Stomach (tissue), 9 donors: ENCODE data around the gene OSBP2. TPM values are rescaled to one million over a fixed set of nuclear protein-coding genes. Genes with fewer than 3 reads are reported as not detected.

Source experiments
- DNase-seq, 2 donors: peaks; one replicate each; pipeline versions ENCODE4 v3.0.0 to v3.0.0-alpha.2; 2013 to 2019
- H3K27ac ChIP-seq, 5 donors: fragments of 200-600 bp in 4 of 5; sonication (generic) in 4 of 5; one replicate each; pipeline ENCODE4 v1.5.1; 2013 to 2019; ENCODE audit warnings: mild to moderate bottlenecking in 1 of 5, moderate library complexity in 1 of 5
- H3K27me3 ChIP-seq, 3 donors: fragments of 200-600 bp; sonication (generic); one replicate each; pipeline ENCODE4 v1.5.1; 2017 to 2019; ENCODE audit warnings: mixed run types in 1 of 3
- H3K36me3 ChIP-seq, 4 donors: fragments of 200-600 bp; sonication (generic); 1 replicate in 3 of 4; 2 replicates in 1 of 4; pipeline ENCODE4 v1.5.1; 2016 to 2019
- H3K4me1 ChIP-seq, 4 donors: fragments of 200-600 bp; sonication (generic); one replicate each; pipeline ENCODE4 v1.5.1; 2016 to 2019
- H3K4me3 ChIP-seq, 4 donors: fragments of 200-600 bp; sonication (generic) in 3 of 4; one replicate each; pipeline ENCODE4 v1.5.1; 2016 to 2019; ENCODE audit warnings: mild to moderate bottlenecking in 1 of 4
- H3K9me3 ChIP-seq, 4 donors: fragments of 200-600 bp; sonication (generic); one replicate each; pipeline ENCODE4 v1.5.1; 2016 to 2019
- CTCF ChIP-seq, 7 experiments: fragments of 450-650 bp in 4 of 7; fragments of 200-600 bp in 3 of 7; sonication (generic) in 3 of 7; IDR thresholded peaks; one replicate each; pipeline ENCODE4 v1.5.1; 2016 to 2019; ENCODE audit warnings: antibody characterized with exemption in 7 of 7, control low read depth in 2 of 7, mild to moderate bottlenecking in 1 of 7
- EP300 ChIP-seq: sonication (generic); formaldehyde crosslinking; IDR thresholded peaks from one replicate; pipeline ENCODE4 v1.6.1; 2017; ENCODE audit warnings: antibody characterized with exemption
- POLR2A ChIP-seq, 4 donors: fragments of 450-650 bp; IDR thresholded peaks; one replicate each; pipeline ENCODE4 v1.6.1; 2016; ENCODE audit warnings: antibody characterized with exemption in 4 of 4, control low read depth in 2 of 4, mild to moderate bottlenecking in 1 of 4, moderate library complexity in 1 of 4
- POLR2AphosphoS5 ChIP-seq, 3 donors: sonication (generic); formaldehyde crosslinking; IDR thresholded peaks; one replicate each; pipeline ENCODE4 v1.6.1; 2016; ENCODE audit warnings: antibody characterized with exemption in 3 of 3
- WGBS, 5 donors: extraction: QIAGEN DNeasy Blood & Tissue Kit in 3 of 5; methylation state at CpG; one replicate each; pipeline versions ENCODE4 v1.1.5 to v1.1.7; 2013 to 2018; 5-methylcytosine and 5-hydroxymethylcytosine counted together
- intact Hi-C: fragments of 100-400 bp; cut with DNase I; formaldehyde crosslinking; loops from one replicate; pipeline ENCODE4 v1.15.1; 2023; ENCODE audit warnings: low total_unique reads
- polyA plus RNA-seq, 3 donors: library from polyadenylated mRNA; stranded (reverse); fragments of 200-250 nt; gene quantifications; one replicate each; pipeline ENCODE4 v1.2.3, GENCODE V29; 2013
- total RNA-seq, 5 donors: library from RNA; depleted of rRNA; stranded (reverse); fragments of >200 nt; gene quantifications; one replicate each; pipeline versions ENCODE4 v1.1.0 to v1.2.3, GENCODE V29; 2014 to 2016
- donor health status: healthy with polysubstance abuse.
- donor health status: Bipolar disorder and iron deficiency.
- donor health status: healthy.

OSBP2 gene
- total and polyA plus RNA-seq, 8 donors: 0.58 to 9.5 (median 1.8) TPM; not detected in 1

GRCh38 chr22:30802202-30803166, 107.8 kb downstream of the OSBP2 start:
- Histone ChIP-seq H3K4me3 (peak overlapping the region in 3 of 4 donors; percentile 20 to 39 (median 24)), H3K9me3 (no peaks in the 10 kb centered on the region), H3K36me3 (no peaks in the 10 kb centered on the region)

DNA sequence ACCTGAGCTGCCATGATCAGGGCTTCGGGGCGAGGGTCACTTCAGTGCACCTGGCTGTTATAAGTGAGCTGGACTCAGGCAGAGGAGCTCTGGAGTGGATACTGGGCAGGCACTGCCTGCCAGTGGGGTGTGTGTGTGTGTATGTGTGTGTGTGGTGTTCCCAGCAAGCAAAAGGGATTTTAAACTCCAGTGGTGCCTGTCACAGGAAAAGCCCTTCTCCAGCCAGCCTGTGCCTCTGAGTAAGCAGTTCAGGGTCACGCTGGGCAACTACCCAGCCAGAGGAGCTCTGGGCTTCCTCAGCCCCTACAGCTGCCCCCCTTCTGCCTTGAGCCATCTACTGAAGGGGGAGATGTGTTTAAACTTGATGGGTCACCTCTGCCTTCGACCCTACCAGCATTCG, 109.0 kb downstream of the OSBP2 start:
- Histone ChIP-seq H3K27me3 (peaks cover 0 to 59% (median 23%) of the 10 kb centered on the region in 3 donors), H3K4me3 (no peak overlapping the region), H3K36me3 (no peaks in the 10 kb centered on the region), H3K27ac (no peak overlapping the region), H3K9me3 (no peaks in the 10 kb centered on the region), H3K4me1 (peaks cover 7 to 16% (median 14%) of the 10 kb centered on the region in 4 donors)
- intact Hi-C loops: no loop called here
- no peak for TF ChIP-seq EP300
- no peak for TF ChIP-seq POLR2AphosphoS5 (IDR thresholded peaks at IDR 0.05)
- TF ChIP-seq CTCF (IDR thresholded peaks at IDR 0.05): no peak
- TF ChIP-seq POLR2A (IDR thresholded peaks at IDR 0.05): no peak
- WGBS, 5 donors: 81 to 93% (median 87%) methylated on average over 5 of the region's 5 CpGs
- no peak for DNase-seq

More at GRCh38 chr22:30802202-30803166, 107.8 kb downstream of the OSBP2 start:
- peaks cover 7 to 16% (median 14%) of the 10 kb centered on the region in 4 donors for H3K4me1 ChIP-seq
- H3K27me3 ChIP-seq: peaks cover 0 to 59% (median 23%) of the 10 kb centered on the region in 3 donors
- DNase-seq: peak; percentile 90 to 98
- 3 to 12% (median 5%) methylated on average over 46 to 85 of the region's 85 CpGs for WGBS, 5 donors
- H3K27ac ChIP-seq: no peak overlapping the region
- peak in 2 of 3 donors; percentile 32 to 75 for TF ChIP-seq POLR2AphosphoS5 (IDR thresholded peaks at IDR 0.05)
- peak in 5 of 7 experiments; percentile 38 to 52 (median 44) for TF ChIP-seq CTCF (IDR thresholded peaks at IDR 0.05)
- no peak for TF ChIP-seq EP300
- TF ChIP-seq POLR2A (IDR thresholded peaks at IDR 0.05): no peak
- intact Hi-C loops: no loop called here

GRCh38 chr22:30804626-30805025, 110.0 kb downstream of the OSBP2 start:
- DNase-seq: no peak
- H3K9me3 ChIP-seq: no peaks in the 10 kb centered on the region
- intact Hi-C loops: no loop called here
- no peak for TF ChIP-seq CTCF (IDR thresholded peaks at IDR 0.05)
- TF ChIP-seq EP300: no peak
- no peak for TF ChIP-seq POLR2A (IDR thresholded peaks at IDR 0.05)
- H3K27ac ChIP-seq: no peak overlapping the region
- H3K27me3 ChIP-seq: peaks cover 0 to 50% (median 19%) of the 10 kb centered on the region in 3 donors
- H3K4me1 ChIP-seq: peaks cover 7 to 16% (median 14%) of the 10 kb centered on the region in 4 donors
- 75 to 81% (median 80%) methylated on average over 5 of the region's 5 CpGs for WGBS, 5 donors
- H3K36me3 ChIP-seq: no peaks in the 10 kb centered on the region
- no peak overlapping the region for H3K4me3 ChIP-seq

GRCh38 chr22:30806391-30806861, 111.8 kb downstream of the OSBP2 start:
- H3K4me1 ChIP-seq: peaks cover 7 to 16% (median 14%) of the 10 kb centered on the region in 4 donors
- H3K27ac ChIP-seq: no peak overlapping the region
- WGBS, 5 donors: 53 to 88% (median 82%) methylated on average over 3 of the region's 3 CpGs
- no peaks in the 10 kb centered on the region for H3K9me3 ChIP-seq
- peaks cover 0 to 34% (median 15%) of the 10 kb centered on the region in 3 donors for H3K27me3 ChIP-seq
- intact Hi-C loops: no loop called here
- no peak for TF ChIP-seq POLR2AphosphoS5 (IDR thresholded peaks at IDR 0.05)
- TF ChIP-seq POLR2A (IDR thresholded peaks at IDR 0.05): no peak
- TF ChIP-seq EP300: no peak
- no peak for TF ChIP-seq CTCF (IDR thresholded peaks at IDR 0.05)
- no peak overlapping the region for H3K4me3 ChIP-seq
- no peaks in the 10 kb centered on the region for H3K36me3 ChIP-seq
- DNase-seq: no peak
